Measurements from ENCODE around the gene NAA40. TPM values are rescaled to one million over a fixed set of nuclear protein-coding genes. Genes with fewer than 3 reads are reported as not detected.
A peak's percentile ranks its signal among the peaks of the same experiment; 100 is the strongest.

The NAA40 gene
- total and polyA plus RNA-seq, 2 of the 13 experiments (the other 11 are each of a cell fraction or from before 2014, with no cell fraction given) = 11.1 to 17.9 TPM

- TF ChIP-seq ZNF615 (CRISPR knock-in tag; IDR thresholded peaks at IDR 0.05; ENCODE audit: borderline replicate concordance) (no peak), MXD1 (CRISPR knock-in tag; IDR thresholded peaks at IDR 0.05) (0 out of 2 replicates have a peak, but pooled peaks have one; percentile 55), MYNN (CRISPR knock-in tag; IDR thresholded peaks at IDR 0.05; ENCODE audit: low read depth) (no peak), CENPT (CRISPR knock-in tag; IDR thresholded peaks at IDR 0.05; ENCODE audit: low read depth) (0 out of 2 replicates have a peak, but pooled peaks have one; percentile 60), MAFK (conservative IDR thresholded peaks at IDR 0.05 in 1 of 2, IDR thresholded peaks at IDR 0.05 in 1 of 2; ENCODE audit: low read length in 2 of 2) (no peak), ZBTB26 (CRISPR knock-in tag; IDR thresholded peaks at IDR 0.05; ENCODE audit: borderline replicate concordance) (no peak), TEAD3 (CRISPR knock-in tag; optimal IDR thresholded peaks at IDR 0.05; ENCODE audit: borderline replicate concordance) (no peak), ZBTB1 (CRISPR knock-in tag; IDR thresholded peaks at IDR 0.05; ENCODE audit: borderline replicate concordance) (no peak), PRMT3 (CRISPR knock-in tag; IDR thresholded peaks at IDR 0.05; ENCODE audit: borderline replicate concordance, low read depth) (no peak), ADNP (CRISPR knock-in tag; IDR thresholded peaks at IDR 0.05) (no peak), THAP9 (CRISPR knock-in tag; IDR thresholded peaks at IDR 0.05; ENCODE audit: borderline replicate concordance) (no peak), ONECUT2 (CRISPR knock-in tag; IDR thresholded peaks at IDR 0.05) (no peak), ZFX (CRISPR knock-in tag; IDR thresholded peaks at IDR 0.05; ENCODE audit: low read depth) (peak; percentile 49; the same call in 1 of the 2 replicates), ZNF644 (CRISPR knock-in tag; IDR thresholded peaks at IDR 0.05; ENCODE audit: low read depth) (no peak), RBM22 (optimal IDR thresholded peaks at IDR 0.05; ENCODE audit: low read length) (no peak), ZBTB33 (CRISPR knock-in tag; IDR thresholded peaks at IDR 0.05) (0 out of 2 replicates have a peak, but pooled peaks have one; percentile 15), POLR2AphosphoS2 (IDR thresholded peaks at IDR 0.05; ENCODE audit: low read depth, low read length) (no peak), ZNF124 (CRISPR knock-in tag; IDR thresholded peaks at IDR 0.05) (no peak), ZNF253 (CRISPR knock-in tag; IDR thresholded peaks at IDR 0.05; ENCODE audit: borderline replicate concordance) (no peak), CEBPB (IDR thresholded peaks at IDR 0.05; ENCODE audit: borderline replicate concordance, low read depth, low read length) (no peak), HHEX (CRISPR knock-in tag; IDR thresholded peaks at IDR 0.05) (no peak), FOSL1 (CRISPR knock-in tag; IDR thresholded peaks at IDR 0.05; ENCODE audit: borderline replicate concordance) (no peak), ZC3H13 (CRISPR knock-in tag; IDR thresholded peaks at IDR 0.05) (no peak; the same call in 1 of the 2 replicates), SAFB2 (CRISPR knock-in tag; IDR thresholded peaks at IDR 0.05; ENCODE audit: borderline replicate concordance, low read depth) (no peak; the same call in 1 of the 2 replicates)
Measured at GRCh38 chr11:63916837-63917691, 21.7 kb upstream of the NAA40 start, which contains the start of gene RCOR2 (continued).
